HEK293T (cell line): ENCODE results near the gene ITGB5.

ENCODE experiments used
- FOXA1 ChIP-seq: fragments of 450-650 bp; IDR thresholded peaks from 2 replicates; pipeline ENCODE4 v1.6.1; 2016; ENCODE audit warnings: mild to moderate bottlenecking
- FOXM1 ChIP-seq: fragments of 450-650 bp; IDR thresholded peaks from 2 replicates; pipeline ENCODE4 v1.6.1; 2017; ENCODE audit warnings: mild to moderate bottlenecking, borderline replicate concordance
- NFRKB ChIP-seq: fragments of 450-650 bp; IDR thresholded peaks from 2 replicates; pipeline ENCODE4 v1.6.1; 2016; ENCODE audit warnings: mild to moderate bottlenecking, moderate library complexity
- SP1 ChIP-seq: fragments of 450-650 bp; IDR thresholded peaks from 2 replicates; pipeline ENCODE4 v1.6.1; 2017
- TF ChIP-seq, protein P1 (sequence below): fragments of 450-650 bp; IDR thresholded peaks from 2 replicates; pipeline ENCODE4 v1.6.1; 2016

DNA sequence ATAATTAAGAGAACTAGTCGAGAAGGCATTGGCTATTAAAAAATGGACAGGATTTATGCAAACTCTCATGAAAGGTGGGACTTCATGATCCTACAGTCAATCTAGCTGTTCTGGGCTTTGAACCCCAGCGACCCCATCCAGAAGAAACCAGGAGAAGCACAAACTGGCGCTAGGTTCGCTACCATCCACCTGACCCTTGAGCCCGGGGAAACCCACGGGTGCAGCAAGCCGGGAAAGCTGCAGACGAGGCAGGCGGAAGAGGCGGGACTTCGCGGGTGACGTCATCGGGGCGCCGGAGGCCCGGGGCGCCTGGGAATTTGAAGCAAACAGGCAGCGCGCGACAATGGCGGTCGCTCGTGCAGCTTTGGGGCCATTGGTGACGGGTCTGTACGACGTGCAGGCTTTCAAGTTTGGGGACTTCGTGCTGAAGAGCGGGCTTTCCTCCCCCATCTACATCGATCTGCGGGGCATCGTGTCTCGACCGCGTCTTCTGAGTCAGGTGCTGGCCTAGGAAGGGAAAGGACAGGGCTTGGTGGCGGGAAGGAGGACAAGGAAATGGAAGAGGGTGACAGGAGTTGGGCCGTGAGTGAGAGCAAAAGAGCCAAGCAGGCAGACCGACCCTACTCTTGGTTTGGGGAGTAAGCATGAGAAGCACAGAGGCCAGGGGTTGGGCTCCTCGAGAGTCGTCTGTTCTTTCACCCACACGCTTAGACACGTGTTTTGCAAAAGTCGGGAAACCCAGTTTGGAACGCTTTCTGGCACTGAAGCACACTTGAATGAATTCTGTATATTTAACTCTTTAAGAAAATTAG is 156.8 kb downstream of the ITGB5 start, which contains the start of gene UMPS:
- TF ChIP-seq NFRKB (peak; percentile 62), FOXM1 (no peak), SP1 (no peak), FOXA1 (no peak)
- TF ChIP-seq, protein P1, sequence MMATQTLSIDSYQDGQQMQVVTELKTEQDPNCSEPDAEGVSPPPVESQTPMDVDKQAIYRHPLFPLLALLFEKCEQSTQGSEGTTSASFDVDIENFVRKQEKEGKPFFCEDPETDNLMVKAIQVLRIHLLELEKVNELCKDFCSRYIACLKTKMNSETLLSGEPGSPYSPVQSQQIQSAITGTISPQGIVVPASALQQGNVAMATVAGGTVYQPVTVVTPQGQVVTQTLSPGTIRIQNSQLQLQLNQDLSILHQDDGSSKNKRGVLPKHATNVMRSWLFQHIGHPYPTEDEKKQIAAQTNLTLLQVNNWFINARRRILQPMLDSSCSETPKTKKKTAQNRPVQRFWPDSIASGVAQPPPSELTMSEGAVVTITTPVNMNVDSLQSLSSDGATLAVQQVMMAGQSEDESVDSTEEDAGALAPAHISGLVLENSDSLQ, result no peak
